ENCODE measurements around the gene ARAP2.

The ARAP2 gene

DNA sequence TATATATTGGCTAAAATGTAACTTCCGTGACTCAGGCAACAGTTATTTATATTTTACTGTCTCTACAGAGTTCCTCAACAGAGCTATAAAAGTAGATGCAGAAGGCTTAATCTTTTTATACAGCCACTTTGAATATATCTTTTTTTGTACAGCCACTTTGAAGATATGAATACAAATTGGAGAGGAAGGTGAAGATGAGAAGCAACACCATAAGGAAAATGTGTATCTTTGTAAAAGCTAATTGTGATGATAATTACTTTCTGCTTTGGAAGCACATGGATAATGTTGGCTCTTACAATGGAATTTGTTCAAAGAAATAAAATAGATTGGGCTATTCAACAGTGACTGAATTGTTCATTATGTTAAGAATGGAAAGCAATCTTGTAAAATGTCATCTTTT is 205.8 kb downstream of the ARAP2 start:
- DNase-seq: no peak

DNA sequence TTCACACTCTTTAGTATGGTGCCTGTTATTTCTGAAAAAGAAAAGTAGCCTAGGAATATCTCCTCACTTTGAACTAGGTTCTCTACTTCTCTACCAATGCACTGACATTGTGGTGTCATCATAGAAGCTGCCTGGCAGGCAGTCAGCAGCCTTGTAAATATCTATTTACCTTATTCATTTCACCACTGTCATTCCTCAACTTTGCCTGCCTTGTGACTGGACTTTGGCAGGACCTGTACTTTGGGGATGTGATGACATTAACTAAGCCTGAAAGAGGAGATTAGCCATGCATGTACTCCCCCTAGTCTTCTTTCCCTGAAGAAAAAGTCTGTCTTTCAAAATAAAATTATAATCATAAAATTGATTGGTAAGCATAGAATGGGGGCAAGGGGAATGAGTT is 207.2 kb downstream of the ARAP2 start:
- DNase-seq: no peak

DNA sequence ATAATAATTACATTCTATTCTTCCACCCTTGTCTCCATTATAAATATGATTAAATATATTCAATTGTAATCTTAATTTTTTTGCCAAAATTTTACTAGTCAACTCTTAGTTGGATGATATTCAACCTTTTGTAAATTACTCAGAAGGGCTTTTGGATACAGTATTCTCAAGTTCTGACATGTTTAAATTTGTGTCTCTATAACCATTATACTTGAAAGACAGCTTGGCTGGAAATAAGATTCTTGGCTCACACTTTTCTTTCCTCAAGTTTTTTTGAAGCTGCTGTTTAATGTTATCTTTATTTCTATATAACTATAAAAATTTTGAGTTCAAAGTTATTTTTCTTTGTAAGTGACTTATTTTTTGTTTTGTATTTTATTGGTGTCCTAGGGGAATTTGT is 214.4 kb downstream of the ARAP2 start:
- no peak for DNase-seq

DNA sequence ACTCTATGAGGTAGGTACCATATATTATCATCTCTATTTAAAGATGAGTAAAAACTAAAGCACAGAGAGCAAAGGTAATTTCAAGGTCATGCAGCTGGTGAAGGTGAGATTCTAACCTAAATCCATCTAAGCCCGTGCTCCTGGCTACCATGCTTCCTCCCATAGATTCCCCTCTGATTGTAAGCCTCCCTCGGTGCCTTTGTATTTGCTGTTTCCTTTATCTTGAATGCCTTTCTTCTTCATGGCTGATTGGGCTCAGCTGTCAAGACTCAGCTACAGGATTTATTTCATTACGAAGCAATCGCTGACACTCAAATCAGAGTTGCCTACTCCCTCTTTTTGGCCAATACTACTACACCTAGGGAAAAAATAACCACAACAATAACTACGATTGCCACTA is 217.1 kb downstream of the ARAP2 start:
- DNase-seq: no peak

DNA sequence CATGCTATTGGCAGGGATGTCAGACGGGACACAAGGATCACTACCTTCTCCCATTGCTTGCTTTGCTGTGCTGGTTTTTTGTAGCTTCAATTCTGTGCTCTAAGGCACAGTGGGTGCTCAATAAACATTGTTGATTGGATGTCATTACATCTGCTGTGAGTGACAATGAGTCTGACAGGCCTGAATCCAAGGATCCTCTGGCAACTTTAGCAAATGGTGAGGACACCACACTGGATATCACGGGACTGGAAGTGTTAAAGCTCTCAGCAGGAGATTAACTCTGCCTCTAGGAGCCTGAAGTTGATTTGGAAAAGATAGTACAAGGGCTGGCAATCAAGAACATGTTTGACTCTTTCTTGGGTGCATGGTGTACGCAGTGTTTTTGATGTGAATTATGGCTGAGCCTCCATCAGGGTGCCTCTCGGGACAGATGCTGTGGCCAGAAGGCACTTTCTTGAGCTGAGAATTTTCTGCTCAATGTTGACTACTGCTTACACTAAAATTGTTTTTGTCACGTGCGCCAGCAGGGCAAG is 217.9 kb downstream of the ARAP2 start:
- no peak for DNase-seq

DNA sequence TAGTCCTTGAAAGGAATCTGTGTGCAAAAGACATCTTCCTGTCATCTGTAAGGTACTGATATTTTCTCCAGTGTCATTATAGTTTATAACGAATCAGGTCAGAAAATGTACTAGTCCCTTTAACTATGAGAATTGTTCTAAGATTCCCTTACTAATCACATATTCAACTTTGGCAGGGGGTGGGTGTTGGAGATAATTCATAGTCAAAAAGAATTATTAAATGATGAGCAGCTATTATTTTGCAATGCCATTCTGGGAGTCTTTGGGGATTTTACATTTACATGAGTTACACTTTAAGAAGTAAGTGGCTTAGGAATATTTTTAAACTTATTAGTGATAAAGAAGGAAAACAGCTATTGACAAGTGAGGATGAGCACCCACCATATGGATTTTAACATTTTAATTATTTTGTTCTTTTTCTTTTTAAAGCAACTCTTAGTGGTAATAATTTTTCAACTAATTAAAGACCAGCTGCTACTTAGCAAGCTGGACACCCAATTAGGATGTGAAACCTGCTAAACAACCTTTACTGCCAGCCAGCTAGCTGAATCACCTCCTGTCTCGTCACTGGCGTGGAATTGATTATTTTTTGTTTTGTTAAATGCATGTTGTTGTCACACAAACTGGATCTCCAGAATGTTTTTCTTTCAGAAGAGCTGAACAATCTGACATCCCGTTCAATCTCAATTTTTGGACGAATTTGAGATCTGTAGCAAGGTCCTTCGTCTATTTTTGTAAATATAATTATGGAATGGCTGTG is 219.2 kb downstream of the ARAP2 start:
- no peak for DNase-seq

DNA sequence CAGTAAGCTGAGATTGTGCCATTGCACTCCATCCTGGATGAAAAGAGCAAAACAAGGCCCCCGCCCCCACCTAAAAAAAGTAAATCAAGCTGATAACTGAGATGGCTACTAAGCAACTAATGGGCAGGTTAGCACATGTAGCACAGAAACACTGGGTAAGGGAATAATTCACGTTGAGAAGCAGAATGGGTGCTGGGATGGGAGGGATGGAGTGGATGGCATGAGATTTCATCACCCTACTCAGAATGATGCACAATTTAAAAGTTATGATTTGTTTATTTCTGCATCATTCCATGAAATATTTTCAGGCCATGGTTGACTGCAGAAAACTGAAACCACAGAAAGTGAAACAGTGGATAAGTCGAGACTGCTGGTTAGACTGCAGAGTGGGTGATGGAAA is 224.0 kb downstream of the ARAP2 start:
- no peak for DNase-seq

All from fibroblast of upper back skin (primary cell).